Inflammatory macrophage (primary cell): ENCODE data around the gene SDK1.

Experiments used
- DNase-seq, 2 donors: peaks; one replicate each; pipeline ENCODE4 v3.0.0-alpha.2; 2020 to 2022

Gene SDK1

GRCh38 chr7:4056552-4057288 is 755.7 kb downstream of the SDK1 start:
- no peak for DNase-seq

GRCh38 chr7:4057289-4057616 is 756.2 kb downstream of the SDK1 start:
- DNase-seq, result no peak

GRCh38 chr7:4058158-4058557 is 757.1 kb downstream of the SDK1 start:
- no peak for DNase-seq

- DNase-seq, result no peak
These were observed 764.1 kb downstream of the SDK1 start for GRCh38 chr7:4065190-4065589.

GRCh38 chr7:4066206-4066605 is 765.2 kb downstream of the SDK1 start:
- no peak for DNase-seq

- no peak for DNase-seq
These were observed 765.8 kb downstream of the SDK1 start for GRCh38 chr7:4066626-4067475.

- DNase-seq, result no peak
These were observed 766.4 kb downstream of the SDK1 start for GRCh38 chr7:4067476-4067760.

GRCh38 chr7:4067874-4068273 is 766.8 kb downstream of the SDK1 start:
- no peak for DNase-seq

GRCh38 chr7:4068286-4068685 is 767.2 kb downstream of the SDK1 start:
- DNase-seq, result no peak

GRCh38 chr7:4069268-4070095 is 768.4 kb downstream of the SDK1 start:
- no peak for DNase-seq

- no peak for DNase-seq
These were observed 769.2 kb downstream of the SDK1 start for GRCh38 chr7:4070214-4070613.

- no peak for DNase-seq
These were observed 770.5 kb downstream of the SDK1 start for GRCh38 chr7:4071370-4072058.

GRCh38 chr7:4072161-4072925 is 771.3 kb downstream of the SDK1 start:
- DNase-seq, result no peak

GRCh38 chr7:4073052-4073451 is 772.0 kb downstream of the SDK1 start:
- DNase-seq, result no peak

GRCh38 chr7:4073750-4074149 is 772.7 kb downstream of the SDK1 start:
- DNase-seq, result no peak

GRCh38 chr7:4074407-4074806 is 773.4 kb downstream of the SDK1 start:
- no peak for DNase-seq

GRCh38 chr7:4074994-4075393 is 773.9 kb downstream of the SDK1 start:
- no peak for DNase-seq

- DNase-seq, result no peak
These were observed 775.7 kb downstream of the SDK1 start for GRCh38 chr7:4076701-4077294.

GRCh38 chr7:4077980-4078379 is 776.9 kb downstream of the SDK1 start:
- DNase-seq, result no peak

- DNase-seq, result no peak
These were observed 777.5 kb downstream of the SDK1 start for GRCh38 chr7:4078580-4078979.

GRCh38 chr7:4079366-4079765 is 778.3 kb downstream of the SDK1 start:
- no peak for DNase-seq

GRCh38 chr7:4079956-4080355 is 778.9 kb downstream of the SDK1 start:
- DNase-seq, result no peak
